Nephron (organoid): ENCODE measurements around the gene STX18.

Experiments used
- H3K27ac Mint-ChIP-seq, 3 experiments: 2 replicates each; pipeline ENCODE4 v1.8.0; 2020; ENCODE audit warnings: mixed read lengths in 3 of 3, mild to moderate bottlenecking in 2 of 3, moderate library complexity in 1 of 3
- H3K27me3 Mint-ChIP-seq: 2 replicates; pipeline ENCODE4 v1.8.0; 2021; ENCODE audit warnings: low read depth, mild to moderate bottlenecking, moderate library complexity, mixed read lengths
- H3K36me3 Mint-ChIP-seq: 2 replicates; pipeline ENCODE4 v1.8.0; 2020; ENCODE audit warnings: low read depth, mixed read lengths
- H3K4me1 Mint-ChIP-seq: 2 replicates; pipeline ENCODE4 v1.8.0; 2020; ENCODE audit warnings: mixed read lengths
- H3K4me3 Mint-ChIP-seq, 3 experiments: 2 replicates each; pipeline ENCODE4 v1.8.0; 2020; ENCODE audit warnings: mild to moderate bottlenecking in 3 of 3, mixed read lengths in 3 of 3, moderate library complexity in 2 of 3
- H3K9me3 Mint-ChIP-seq: 2 replicates; pipeline ENCODE4 v1.8.0; 2020; ENCODE audit warnings: mixed read lengths
- CTCF ChIP-seq, 3 experiments: fragments of 200-600 bp; sonication (generic); IDR thresholded peaks; one replicate each; pipeline ENCODE4 v1.5.0; 2021; ENCODE audit warnings: antibody characterized with exemption in 3 of 3; ENCODE audit not compliant: unreplicated experiment in 3 of 3

STX18 gene

GRCh38 chr4:4480205-4480604 lies 61.6 kb downstream of the STX18 start:
- no peak for TF ChIP-seq CTCF (IDR thresholded peaks at IDR 0.05; ENCODE audit: unreplicated experiment in 3 of 3)
- Mint-ChIP-seq H3K27me3 (peaks cover 5% of the 10 kb centered on the region), H3K4me1 (peaks cover 19% of the 10 kb centered on the region), H3K27ac (peak overlapping the region in 1 of 3 experiments; percentile 61), H3K36me3 (no peaks in the 10 kb centered on the region), H3K4me3 (no peak overlapping the region), H3K9me3 (no peaks in the 10 kb centered on the region)

- H3K27ac Mint-ChIP-seq: no peak overlapping the region
- H3K4me1 Mint-ChIP-seq: peaks cover 19% of the 10 kb centered on the region
- no peak for TF ChIP-seq CTCF (IDR thresholded peaks at IDR 0.05; ENCODE audit: unreplicated experiment in 3 of 3)
- H3K4me3 Mint-ChIP-seq: no peak overlapping the region
- no peaks in the 10 kb centered on the region for H3K36me3 Mint-ChIP-seq
- peaks cover 5% of the 10 kb centered on the region for H3K27me3 Mint-ChIP-seq
- no peaks in the 10 kb centered on the region for H3K9me3 Mint-ChIP-seq
These were observed 62.5 kb downstream of the STX18 start for GRCh38 chr4:4479366-4479765.

- no peak overlapping the region for H3K4me3 Mint-ChIP-seq
- peaks cover 5% of the 10 kb centered on the region for H3K27me3 Mint-ChIP-seq
- TF ChIP-seq CTCF (IDR thresholded peaks at IDR 0.05; ENCODE audit: unreplicated experiment in 3 of 3): no peak
- H3K27ac Mint-ChIP-seq: no peak overlapping the region
- H3K9me3 Mint-ChIP-seq: no peaks in the 10 kb centered on the region
- peaks cover 19% of the 10 kb centered on the region for H3K4me1 Mint-ChIP-seq
- peaks cover 4% of the 10 kb centered on the region for H3K36me3 Mint-ChIP-seq
These were observed 64.1 kb downstream of the STX18 start for GRCh38 chr4:4477796-4478195.

GRCh38 chr4:4477391-4477790 lies 64.5 kb downstream of the STX18 start:
- H3K4me1 Mint-ChIP-seq: peaks cover 16% of the 10 kb centered on the region
- H3K4me3 Mint-ChIP-seq: no peak overlapping the region
- TF ChIP-seq CTCF (IDR thresholded peaks at IDR 0.05; ENCODE audit: unreplicated experiment in 3 of 3): no peak
- H3K27me3 Mint-ChIP-seq: peaks cover 3% of the 10 kb centered on the region
- no peaks in the 10 kb centered on the region for H3K9me3 Mint-ChIP-seq
- H3K27ac Mint-ChIP-seq: no peak overlapping the region
- H3K36me3 Mint-ChIP-seq: peaks cover 4% of the 10 kb centered on the region

- Mint-ChIP-seq H3K36me3 (peaks cover 18% of the 10 kb centered on the region), H3K27me3 (no peaks in the 10 kb centered on the region), H3K4me1 (no peaks in the 10 kb centered on the region), H3K4me3 (no peak overlapping the region), H3K9me3 (no peaks in the 10 kb centered on the region), H3K27ac (no peak overlapping the region)
- TF ChIP-seq CTCF (IDR thresholded peaks at IDR 0.05; ENCODE audit: unreplicated experiment in 3 of 3): no peak
These were observed 67.4 kb downstream of the STX18 start for GRCh38 chr4:4474476-4474875.

- no peaks in the 10 kb centered on the region for H3K4me1 Mint-ChIP-seq
- no peak overlapping the region for H3K4me3 Mint-ChIP-seq
- H3K27ac Mint-ChIP-seq: no peak overlapping the region
- no peaks in the 10 kb centered on the region for H3K9me3 Mint-ChIP-seq
- no peak for TF ChIP-seq CTCF (IDR thresholded peaks at IDR 0.05; ENCODE audit: unreplicated experiment in 3 of 3)
- H3K27me3 Mint-ChIP-seq: no peaks in the 10 kb centered on the region
- peaks cover 34% of the 10 kb centered on the region for H3K36me3 Mint-ChIP-seq
These were observed 69.4 kb downstream of the STX18 start for GRCh38 chr4:4472344-4472958.
